Uterus (tissue), 4 donors: ENCODE data around the gene OSTC. TPM values are rescaled to one million over a fixed set of nuclear protein-coding genes. Genes with fewer than 3 reads are reported as not detected.

ENCODE experiments used
- DNase-seq, 2 donors: peaks; one replicate each; pipeline ENCODE4 v3.0.0-alpha.2; 2019 to 2020
- H3K27ac ChIP-seq, 2 donors: fragments of 200-600 bp; sonication (generic); 1 replicate in 1 of 2; 2 replicates in 1 of 2; pipeline ENCODE4 v1.5.1; 2016 to 2018
- H3K27me3 ChIP-seq, 2 donors: fragments of 200-600 bp; sonication (generic); one replicate each; pipeline ENCODE4 v1.5.1; 2018 to 2019; ENCODE audit warnings: control low read depth in 1 of 2
- H3K36me3 ChIP-seq, 2 donors: fragments of 200-600 bp; sonication (generic); one replicate each; pipeline ENCODE4 v1.5.1; 2019; ENCODE audit warnings: control low read depth in 1 of 2
- H3K4me1 ChIP-seq, 2 donors: fragments of 200-600 bp; sonication (generic); one replicate each; pipeline ENCODE4 v1.5.1; 2018 to 2019; ENCODE audit warnings: control low read depth in 1 of 2
- H3K4me3 ChIP-seq, 2 donors: fragments of 200-600 bp; sonication (generic); 1 replicate in 1 of 2; 2 replicates in 1 of 2; pipeline ENCODE4 v1.5.1; 2018 to 2019; ENCODE audit warnings: mild to moderate bottlenecking in 1 of 2
- H3K9me3 ChIP-seq, 2 donors: fragments of 200-600 bp; sonication (generic); one replicate each; pipeline ENCODE4 v1.5.1; 2019; ENCODE audit warnings: control low read depth in 1 of 2
- POLR2A ChIP-seq, 2 donors: fragments of 450-650 bp; IDR thresholded peaks; one replicate each; pipeline ENCODE4 v1.6.1; 2016; ENCODE audit warnings: antibody characterized with exemption in 2 of 2, mild to moderate bottlenecking in 1 of 2, moderate library complexity in 1 of 2
- intact Hi-C: fragments of 100-400 bp; cut with DNase I; formaldehyde crosslinking; loops from one replicate; pipeline ENCODE4 v1.15.1; 2023; ENCODE audit warnings: low total_unique reads
- total RNA-seq, 4 donors: library from RNA; depleted of rRNA in 3 of 4; stranded (reverse); fragments of >200 nt in 3 of 4; gene quantifications; one replicate each; pipeline versions ENCODE4 v1.1.0 to v1.2.4, GENCODE V29; 2014 to 2023
- TF ChIP-seq, protein P1 (sequence below), 4 experiments: fragments of 200-600 bp in 2 of 4; fragments of 450-650 bp in 2 of 4; sonication (generic) in 2 of 4; IDR thresholded peaks; one replicate each; pipeline ENCODE4 v1.5.1; 2016 to 2019; ENCODE audit warnings: antibody characterized with exemption in 4 of 4, mild to moderate bottlenecking in 2 of 4, moderate library complexity in 1 of 4
- donor health status: DM: yes; HTN: yes; CAD: no.

Gene OSTC
- total RNA-seq, 4 donors from 2014 or later, result 61.2 to 916 (median 293) TPM

DNA sequence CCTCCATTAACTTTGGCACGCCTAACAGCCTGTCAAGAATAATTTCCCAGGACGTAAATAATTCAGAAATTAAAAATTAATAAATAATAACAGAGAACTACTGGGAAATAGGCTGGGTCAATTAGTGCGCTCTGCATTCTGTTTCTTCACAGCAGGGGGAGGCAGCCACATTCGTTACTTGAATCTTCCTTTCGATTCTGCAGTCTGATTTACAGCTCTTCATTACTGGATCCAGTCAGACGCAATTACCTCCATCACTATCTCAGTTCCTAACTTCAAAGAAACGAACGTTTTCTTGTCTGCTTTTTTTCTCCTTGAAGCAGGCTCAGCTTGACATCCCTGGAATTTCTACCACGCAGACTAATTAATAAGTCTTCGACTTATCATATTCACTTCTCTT lies 39.0 kb upstream of the OSTC start:
- H3K27me3 ChIP-seq, result no peaks in the 10 kb centered on the region
- H3K36me3 ChIP-seq, result no peaks in the 10 kb centered on the region
- peak overlapping the region in 1 of 2 donors; percentile 13 for H3K4me3 ChIP-seq
- intact Hi-C loops, result no loop called here
- no peaks in the 10 kb centered on the region for H3K4me1 ChIP-seq
- no peaks in the 10 kb centered on the region for H3K9me3 ChIP-seq
- H3K27ac ChIP-seq, result no peak overlapping the region
- TF ChIP-seq, protein P1, sequence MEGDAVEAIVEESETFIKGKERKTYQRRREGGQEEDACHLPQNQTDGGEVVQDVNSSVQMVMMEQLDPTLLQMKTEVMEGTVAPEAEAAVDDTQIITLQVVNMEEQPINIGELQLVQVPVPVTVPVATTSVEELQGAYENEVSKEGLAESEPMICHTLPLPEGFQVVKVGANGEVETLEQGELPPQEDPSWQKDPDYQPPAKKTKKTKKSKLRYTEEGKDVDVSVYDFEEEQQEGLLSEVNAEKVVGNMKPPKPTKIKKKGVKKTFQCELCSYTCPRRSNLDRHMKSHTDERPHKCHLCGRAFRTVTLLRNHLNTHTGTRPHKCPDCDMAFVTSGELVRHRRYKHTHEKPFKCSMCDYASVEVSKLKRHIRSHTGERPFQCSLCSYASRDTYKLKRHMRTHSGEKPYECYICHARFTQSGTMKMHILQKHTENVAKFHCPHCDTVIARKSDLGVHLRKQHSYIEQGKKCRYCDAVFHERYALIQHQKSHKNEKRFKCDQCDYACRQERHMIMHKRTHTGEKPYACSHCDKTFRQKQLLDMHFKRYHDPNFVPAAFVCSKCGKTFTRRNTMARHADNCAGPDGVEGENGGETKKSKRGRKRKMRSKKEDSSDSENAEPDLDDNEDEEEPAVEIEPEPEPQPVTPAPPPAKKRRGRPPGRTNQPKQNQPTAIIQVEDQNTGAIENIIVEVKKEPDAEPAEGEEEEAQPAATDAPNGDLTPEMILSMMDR (IDR thresholded peaks at IDR 0.05), result peak in 1 of 4 experiments; percentile 26
- TF ChIP-seq POLR2A (IDR thresholded peaks at IDR 0.05), result no peak
- no peak for DNase-seq

DNA sequence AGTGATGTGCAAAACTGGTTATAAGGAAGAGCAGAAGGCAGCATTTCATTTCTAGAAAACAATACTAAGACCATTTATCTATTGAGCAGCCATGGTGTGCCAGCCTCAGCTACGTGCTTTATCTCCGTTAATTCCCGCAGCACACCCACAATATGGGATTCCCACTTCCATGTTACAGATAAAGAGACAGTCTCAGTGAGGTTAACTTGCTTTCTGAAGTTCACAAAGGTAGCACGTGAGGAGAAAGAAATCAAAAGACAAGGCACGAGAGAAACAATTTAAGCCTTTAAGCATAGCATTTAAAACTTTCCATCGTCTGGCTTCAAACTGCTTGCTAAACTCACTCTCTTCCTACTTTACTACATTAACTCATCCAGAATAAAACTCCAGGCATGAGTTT lies 38.0 kb upstream of the OSTC start:
- Histone ChIP-seq H3K4me1 (no peaks in the 10 kb centered on the region), H3K36me3 (no peaks in the 10 kb centered on the region), H3K27me3 (no peaks in the 10 kb centered on the region), H3K9me3 (no peaks in the 10 kb centered on the region), H3K4me3 (no peak overlapping the region), H3K27ac (no peak overlapping the region)
- intact Hi-C loops, result no loop called here
- no peak for TF ChIP-seq POLR2A (IDR thresholded peaks at IDR 0.05)
- TF ChIP-seq, protein P1 (IDR thresholded peaks at IDR 0.05), result no peak
- DNase-seq, result no peak

DNA sequence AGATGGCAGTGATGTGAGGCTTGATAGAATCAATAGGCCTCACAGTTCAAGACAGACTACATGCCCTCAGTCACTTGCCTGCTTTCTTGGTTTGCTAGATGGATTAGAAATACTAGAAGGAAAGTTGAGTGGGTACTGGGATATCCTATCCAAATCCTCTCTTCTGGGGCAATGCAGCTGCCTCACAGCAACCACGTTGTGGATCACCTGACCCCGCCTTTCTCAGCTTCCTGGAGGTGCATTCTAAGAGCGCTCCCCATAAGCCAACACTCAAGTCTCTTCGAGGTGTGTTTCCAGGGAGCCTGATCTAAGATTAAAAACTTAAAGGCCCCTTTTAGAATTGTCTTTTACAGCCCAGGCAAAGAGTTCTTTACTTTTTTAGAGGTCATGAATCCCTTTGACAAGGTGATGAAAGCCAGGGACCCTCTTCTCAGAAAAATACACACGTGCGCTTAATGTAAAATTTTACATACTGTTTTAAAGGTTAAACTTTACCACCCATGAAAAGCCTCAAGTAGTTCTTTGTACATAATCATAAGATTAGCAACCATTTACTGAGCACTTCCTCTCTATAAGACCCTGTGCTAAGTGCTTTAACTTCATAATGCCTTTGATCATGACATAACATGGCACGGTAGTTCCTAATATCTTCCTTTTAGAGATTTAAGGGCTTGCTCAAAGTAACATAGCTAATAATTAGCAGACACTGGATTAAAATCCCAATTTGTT lies 30.9 kb upstream of the OSTC start:
- no peaks in the 10 kb centered on the region for H3K9me3 ChIP-seq
- H3K36me3 ChIP-seq, result no peaks in the 10 kb centered on the region
- H3K4me1 ChIP-seq, result peaks cover 0 to 4% of the 10 kb centered on the region in 2 donors
- no peaks in the 10 kb centered on the region for H3K27me3 ChIP-seq
- TF ChIP-seq, protein P1 (IDR thresholded peaks at IDR 0.05), result no peak
- no peak for TF ChIP-seq POLR2A (IDR thresholded peaks at IDR 0.05)
- intact Hi-C loops, result no loop called here
- peak overlapping the region; percentile 30 to 76 for H3K4me3 ChIP-seq
- peak overlapping the region; percentile 66 to 85 for H3K27ac ChIP-seq
- DNase-seq, result no peak

DNA sequence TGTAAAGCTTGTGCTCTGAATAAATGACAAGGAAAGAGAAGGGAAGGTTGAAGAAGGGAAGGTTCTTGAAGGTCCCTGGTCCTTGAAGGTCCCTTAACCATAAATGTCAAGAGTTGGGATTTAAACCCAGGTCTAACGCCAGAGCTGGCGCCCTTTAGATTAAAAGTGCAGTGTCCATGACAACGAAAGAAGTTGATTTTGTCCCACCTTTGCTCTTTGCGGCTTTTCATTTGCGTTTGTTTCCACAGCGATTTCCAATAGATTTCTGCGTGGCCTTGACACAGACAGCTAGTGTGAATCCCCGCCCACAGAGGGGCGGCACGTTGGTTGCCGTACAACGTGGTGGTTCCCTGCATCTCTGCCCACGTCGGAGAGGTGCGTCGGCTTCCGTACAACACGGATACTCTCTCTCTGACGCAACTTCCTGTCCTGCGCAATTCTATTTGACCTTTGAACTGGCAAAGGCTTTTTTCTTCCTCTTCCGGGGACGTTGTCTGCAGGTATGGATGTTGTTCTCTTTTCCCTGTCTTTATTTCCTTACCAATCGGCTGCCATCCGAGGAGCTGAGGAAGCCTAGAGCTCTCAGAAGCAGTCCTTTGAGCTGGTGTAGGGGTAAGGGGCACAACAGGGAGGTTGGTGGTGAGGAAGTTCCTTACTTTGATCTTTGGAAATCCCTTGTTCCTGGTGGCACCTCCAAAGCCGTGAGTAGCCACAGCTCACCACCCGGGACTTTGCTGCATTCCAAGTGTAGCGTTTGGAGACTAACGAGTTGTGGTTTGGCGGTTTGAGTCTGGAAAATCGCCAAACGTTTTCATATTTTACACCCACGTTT lies 30.1 kb upstream of the OSTC start, which contains the start of gene RPL34:
TSS of gene RPL34 (plus strand) at position 476 of the 832 bp plus-strand sequence. CDS start 1,384 bp downstream, outside the sequence.
- TF ChIP-seq, protein P1 (IDR thresholded peaks at IDR 0.05), result no peak
- TF ChIP-seq POLR2A (IDR thresholded peaks at IDR 0.05), result peak; percentile 87 to 94

More for the DNA sequence above, 30.1 kb upstream of the OSTC start, which contains the start of gene RPL34:
- Histone ChIP-seq H3K9me3 (no peaks in the 10 kb centered on the region), H3K36me3 (no peaks in the 10 kb centered on the region), H3K27ac (peak within 1 kb of the TSS; percentile 82 to 85), H3K4me3 (peak within 1 kb of the TSS; percentile 57 to 76), H3K4me1 (peaks cover 0 to 4% of the 10 kb centered on the region in 2 donors), H3K27me3 (no peaks in the 10 kb centered on the region)
- DNase-seq, result peak; percentile 96 to 98
- intact Hi-C loops, result no loop called here
